HG02852 (cell line): ENCODE data around the gene SLC35F6.
"Not testable (repeated sequence)": the region's sequence is repeated elsewhere in the genome, so short reads cannot be mapped to it uniquely, and the experiment has no call there.

Source experiments
- ATAC-seq: cut with Tn5 transposase; IDR thresholded peaks from one replicate; pipeline ENCODE4 v1.9.1; 2021; ENCODE audit warnings: mild to moderate bottlenecking, moderate library complexity; ENCODE audit not compliant: unreplicated experiment

SLC35F6 gene

GRCh38 chr2:26814072-26814765 is 50.1 kb downstream of the SLC35F6 start:
- ATAC-seq: not testable (repeated sequence)

- no peak for ATAC-seq
These were observed 52.8 kb downstream of the SLC35F6 start for GRCh38 chr2:26816893-26817292.

- ATAC-seq: no peak
These were observed 54.2 kb downstream of the SLC35F6 start for GRCh38 chr2:26818255-26818654.

GRCh38 chr2:26818972-26819371 is 54.9 kb downstream of the SLC35F6 start:
- no peak for ATAC-seq

- ATAC-seq: no peak
These were observed 56.8 kb downstream of the SLC35F6 start for GRCh38 chr2:26820932-26821331.

GRCh38 chr2:26822877-26823276 is 58.8 kb downstream of the SLC35F6 start:
- ATAC-seq: no peak
